CD4-positive, CD25-positive, alpha-beta regulatory T cell (primary cell): ENCODE data around the gene CRHR2. TPM values are rescaled to one million over a fixed set of nuclear protein-coding genes. Genes with fewer than 3 reads are reported as not detected.

ENCODE experiments used
- ATAC-seq, 2 donors: fragments of 150-1000 bp; cut with Tn5 transposase; one replicate each; pipeline ENCODE4 v1.10.0; 2021; ENCODE audit warnings: low read depth in 2 of 2, moderate number of reproducible peaks in 2 of 2, moderate library complexity in 1 of 2
- DNase-seq, 3 donors: peaks; one replicate each; pipeline versions ENCODE4 v3.0.0 to v3.0.0-alpha.2; 2012 to 2022; ENCODE audit warnings: mixed read lengths in 1 of 3
- H3K27ac ChIP-seq: one replicate; pipeline ENCODE4 v1.7.0; 2013; ENCODE audit warnings: mild to moderate bottlenecking, low read length; ENCODE audit not compliant: insufficient read depth, poor library complexity, severe bottlenecking
- H3K27me3 ChIP-seq: one replicate; pipeline ENCODE4 v1.7.0; 2013; ENCODE audit warnings: low read length; ENCODE audit not compliant: control insufficient read depth, insufficient read depth
- H3K36me3 ChIP-seq: one replicate; pipeline ENCODE4 v1.7.0; 2013; ENCODE audit warnings: mild to moderate bottlenecking, low read length, moderate library complexity; ENCODE audit not compliant: control insufficient read depth, insufficient read depth
- H3K4me1 ChIP-seq: 2 replicates; pipeline ENCODE4 v1.7.0; 2013; ENCODE audit warnings: mild to moderate bottlenecking, low read length; ENCODE audit not compliant: insufficient read depth, control insufficient read depth, poor library complexity, severe bottlenecking
- H3K4me3 ChIP-seq: one replicate; pipeline ENCODE4 v1.7.0; 2013; ENCODE audit warnings: low read depth, mild to moderate bottlenecking, low read length, moderate library complexity
- H3K9me3 ChIP-seq, 2 experiments: 1 replicate in 1 of 2; 2 replicates in 1 of 2; pipeline ENCODE4 v1.7.0; 2013; ENCODE audit warnings: low read length in 2 of 2, mild to moderate bottlenecking in 1 of 2, moderate library complexity in 1 of 2; ENCODE audit not compliant: control insufficient read depth in 2 of 2
- H3K27ac Mint-ChIP-seq, 3 donors: one replicate each; pipeline ENCODE4 v1.8.0; 2020 to 2022; ENCODE audit warnings: mild to moderate bottlenecking in 3 of 3, mixed read lengths in 3 of 3, moderate library complexity in 2 of 3
- H3K27me3 Mint-ChIP-seq: one replicate; pipeline ENCODE4 v1.8.0; 2022; ENCODE audit warnings: mild to moderate bottlenecking, mixed read lengths
- H3K36me3 Mint-ChIP-seq: one replicate; pipeline ENCODE4 v1.8.0; 2020; ENCODE audit warnings: mixed read lengths
- H3K4me1 Mint-ChIP-seq, 4 donors: one replicate each; pipeline ENCODE4 v1.8.0; 2020 to 2022; ENCODE audit warnings: mixed read lengths in 4 of 4, mild to moderate bottlenecking in 1 of 4
- H3K4me3 Mint-ChIP-seq, 4 donors: one replicate each; pipeline ENCODE4 v1.8.0; 2020 to 2022; ENCODE audit warnings: mild to moderate bottlenecking in 4 of 4, mixed read lengths in 4 of 4, moderate library complexity in 3 of 4
- H3K9me3 Mint-ChIP-seq, 7 donors: one replicate each; pipeline ENCODE4 v1.8.0; 2020 to 2022; ENCODE audit warnings: mixed read lengths in 7 of 7, mild to moderate bottlenecking in 3 of 7, moderate library complexity in 2 of 7
- polyA plus RNA-seq, 4 donors: library from polyadenylated mRNA; unstranded; fragments of 300-500 nt; fragmentation: Illumina TruSeq; gene quantifications; one replicate each; pipeline ENCODE4 v1.2.3, GENCODE V29; 2021
- total RNA-seq: library from RNA; stranded (reverse); gene quantifications from one replicate; pipeline ENCODE4 v1.2.3, GENCODE V29; 2022

CRHR2 gene
- total and polyA plus RNA-seq, 5 donors from 2014 or later = not detected

GRCh38 chr7:30706908-30707307 lies 24.7 kb upstream of the CRHR2 start:
- no peaks in the 10 kb centered on the region for H3K27me3 ChIP-seq
- no peaks in the 10 kb centered on the region for H3K4me1 ChIP-seq
- no peak overlapping the region for H3K27ac ChIP-seq
- ATAC-seq (no peak), DNase-seq (no peak)
- no peaks in the 10 kb centered on the region for H3K36me3 Mint-ChIP-seq
- no peaks in the 10 kb centered on the region for H3K9me3 Mint-ChIP-seq
- peaks cover 24% of the 10 kb centered on the region for H3K27me3 Mint-ChIP-seq
- no peaks in the 10 kb centered on the region for H3K9me3 ChIP-seq
- no peaks in the 10 kb centered on the region for H3K36me3 ChIP-seq
- no peak overlapping the region for H3K4me3 Mint-ChIP-seq
- H3K4me3 ChIP-seq = no peak overlapping the region
- H3K27ac Mint-ChIP-seq = peak overlapping the region in 1 of 3 donors; percentile 65
- H3K4me1 Mint-ChIP-seq = peaks cover 0 to 8% (median 6%) of the 10 kb centered on the region in 4 donors

GRCh38 chr7:30706316-30706715 lies 24.1 kb upstream of the CRHR2 start:
- H3K27me3 ChIP-seq = no peaks in the 10 kb centered on the region
- H3K4me1 ChIP-seq = no peaks in the 10 kb centered on the region
- ATAC-seq (no peak), DNase-seq (no peak)
- no peak overlapping the region for H3K27ac ChIP-seq
- H3K9me3 Mint-ChIP-seq = no peaks in the 10 kb centered on the region
- peaks cover 0 to 8% (median 6%) of the 10 kb centered on the region in 4 donors for H3K4me1 Mint-ChIP-seq
- H3K9me3 ChIP-seq = no peaks in the 10 kb centered on the region
- H3K36me3 Mint-ChIP-seq = no peaks in the 10 kb centered on the region
- H3K4me3 ChIP-seq = no peak overlapping the region
- no peak overlapping the region for H3K4me3 Mint-ChIP-seq
- H3K27me3 Mint-ChIP-seq = peaks cover 22% of the 10 kb centered on the region
- H3K36me3 ChIP-seq = no peaks in the 10 kb centered on the region
- H3K27ac Mint-ChIP-seq = peak overlapping the region in 1 of 3 donors; percentile 65

GRCh38 chr7:30705596-30705995 lies 23.3 kb upstream of the CRHR2 start:
- Histone ChIP-seq H3K4me3 (no peak overlapping the region), H3K27ac (no peak overlapping the region), H3K9me3 (no peaks in the 10 kb centered on the region), H3K4me1 (no peaks in the 10 kb centered on the region), H3K27me3 (no peaks in the 10 kb centered on the region), H3K36me3 (no peaks in the 10 kb centered on the region)
- H3K4me3 Mint-ChIP-seq = no peak overlapping the region
- DNase-seq (no peak), ATAC-seq (no peak)
- peaks cover 22% of the 10 kb centered on the region for H3K27me3 Mint-ChIP-seq
- H3K36me3 Mint-ChIP-seq = no peaks in the 10 kb centered on the region
- H3K4me1 Mint-ChIP-seq = peaks cover 0 to 8% (median 6%) of the 10 kb centered on the region in 4 donors
- no peaks in the 10 kb centered on the region for H3K9me3 Mint-ChIP-seq
- H3K27ac Mint-ChIP-seq = no peak overlapping the region

GRCh38 chr7:30705008-30705407 lies 22.8 kb upstream of the CRHR2 start:
- H3K27ac ChIP-seq = no peak overlapping the region
- H3K36me3 ChIP-seq = no peaks in the 10 kb centered on the region
- H3K36me3 Mint-ChIP-seq = no peaks in the 10 kb centered on the region

GRCh38 chr7:30703756-30704155 lies 21.5 kb upstream of the CRHR2 start:
- H3K27ac Mint-ChIP-seq = no peak overlapping the region

More at GRCh38 chr7:30705008-30705407, 22.8 kb upstream of the CRHR2 start:
- H3K4me3 Mint-ChIP-seq = no peak overlapping the region
- Histone ChIP-seq H3K27me3 (no peaks in the 10 kb centered on the region), H3K9me3 (no peaks in the 10 kb centered on the region), H3K4me1 (no peaks in the 10 kb centered on the region), H3K4me3 (no peak overlapping the region)
- H3K27ac Mint-ChIP-seq = no peak overlapping the region
- H3K27me3 Mint-ChIP-seq = peaks cover 21% of the 10 kb centered on the region
- ATAC-seq (no peak), DNase-seq (no peak)
- peaks cover 0 to 8% (median 6%) of the 10 kb centered on the region in 4 donors for H3K4me1 Mint-ChIP-seq
- no peaks in the 10 kb centered on the region for H3K9me3 Mint-ChIP-seq

GRCh38 chr7:30702200-30702599 lies 19.9 kb upstream of the CRHR2 start:
- H3K9me3 ChIP-seq = no peaks in the 10 kb centered on the region
- H3K27ac ChIP-seq = no peak overlapping the region
- no peaks in the 10 kb centered on the region for H3K9me3 Mint-ChIP-seq
- no peak overlapping the region for H3K4me3 ChIP-seq
- DNase-seq = peak in 2 of 3 donors; percentile 23 to 41
- peaks cover 14% of the 10 kb centered on the region for H3K27me3 Mint-ChIP-seq
- H3K4me1 ChIP-seq = no peaks in the 10 kb centered on the region
- no peaks in the 10 kb centered on the region for H3K27me3 ChIP-seq
- H3K4me3 Mint-ChIP-seq = no peak overlapping the region
- no peaks in the 10 kb centered on the region for H3K36me3 ChIP-seq
- H3K36me3 Mint-ChIP-seq = no peaks in the 10 kb centered on the region
- peak; percentile 44 to 55 for ATAC-seq
- H3K4me1 Mint-ChIP-seq = peaks cover 0 to 10% (median 8%) of the 10 kb centered on the region in 4 donors
- peak overlapping the region in 1 of 3 donors; percentile 26 for H3K27ac Mint-ChIP-seq

More at GRCh38 chr7:30703756-30704155, 21.5 kb upstream of the CRHR2 start:
- Histone ChIP-seq H3K4me3 (no peak overlapping the region), H3K9me3 (no peaks in the 10 kb centered on the region), H3K36me3 (no peaks in the 10 kb centered on the region), H3K4me1 (no peaks in the 10 kb centered on the region), H3K27ac (no peak overlapping the region), H3K27me3 (no peaks in the 10 kb centered on the region)
- Mint-ChIP-seq H3K4me3 (no peak overlapping the region), H3K4me1 (peaks cover 0 to 8% (median 6%) of the 10 kb centered on the region in 4 donors), H3K36me3 (no peaks in the 10 kb centered on the region), H3K27me3 (peaks cover 14% of the 10 kb centered on the region), H3K9me3 (no peaks in the 10 kb centered on the region)
- no peak for ATAC-seq
- DNase-seq = no peak

GRCh38 chr7:30700941-30701340 lies 18.7 kb upstream of the CRHR2 start:
- Mint-ChIP-seq H3K9me3 (no peaks in the 10 kb centered on the region), H3K27ac (no peak overlapping the region), H3K36me3 (no peaks in the 10 kb centered on the region), H3K27me3 (peaks cover 14% of the 10 kb centered on the region), H3K4me1 (peaks cover 0 to 10% (median 8%) of the 10 kb centered on the region in 4 donors), H3K4me3 (no peak overlapping the region)
- no peak for ATAC-seq
- no peaks in the 10 kb centered on the region for H3K9me3 ChIP-seq
- H3K4me3 ChIP-seq = no peak overlapping the region
- H3K36me3 ChIP-seq = no peaks in the 10 kb centered on the region
- H3K27me3 ChIP-seq = no peaks in the 10 kb centered on the region
- H3K4me1 ChIP-seq = no peaks in the 10 kb centered on the region
- no peak for DNase-seq
- H3K27ac ChIP-seq = no peak overlapping the region

- H3K4me3 Mint-ChIP-seq = no peak overlapping the region
- peaks cover 14% of the 10 kb centered on the region for H3K27me3 Mint-ChIP-seq
- no peaks in the 10 kb centered on the region for H3K4me1 ChIP-seq
- no peaks in the 10 kb centered on the region for H3K36me3 Mint-ChIP-seq
- H3K4me3 ChIP-seq = no peak overlapping the region
- H3K9me3 Mint-ChIP-seq = no peaks in the 10 kb centered on the region
- no peak overlapping the region for H3K27ac ChIP-seq
- peaks cover 0 to 10% (median 8%) of the 10 kb centered on the region in 4 donors for H3K4me1 Mint-ChIP-seq
- no peak for DNase-seq
- no peak for ATAC-seq
- no peaks in the 10 kb centered on the region for H3K36me3 ChIP-seq
- no peak overlapping the region for H3K27ac Mint-ChIP-seq
- no peaks in the 10 kb centered on the region for H3K9me3 ChIP-seq
- H3K27me3 ChIP-seq = no peaks in the 10 kb centered on the region
Observed at GRCh38 chr7:30699706-30700495, 17.6 kb upstream of the CRHR2 start.
